Measurements from ENCODE around the gene VPS54. TPM values are rescaled to one million over a fixed set of nuclear protein-coding genes. Genes with fewer than 3 reads are reported as not detected.
A peak's percentile ranks its signal among the peaks of the same experiment; 100 is the strongest.

The VPS54 gene
- total RNA-seq, result 22.3 TPM

- H3K9me3 ChIP-seq, result no peaks in the 10 kb centered on the region
- peaks cover 55% of the 10 kb centered on the region for H3K4me1 ChIP-seq
- H3K27me3 ChIP-seq, result no peaks in the 10 kb centered on the region
- H3K27ac ChIP-seq, result peak within 1 kb of the TSS; percentile 98
- no peaks in the 10 kb centered on the region for H3K36me3 ChIP-seq
- peak in 1 of 2 donors; percentile 90 for DNase-seq (ENCODE audit: extremely low spot score in 2 of 2)
- intact Hi-C loops (cut with DNase I), result no loop called here
- H3K4me3 ChIP-seq, result peak within 1 kb of the TSS; percentile 76 to 97
- TF ChIP-seq POLR2A (IDR thresholded peaks at IDR 0.05), result peak in 1 of 2 donors; percentile 60
- TF ChIP-seq POLR2AphosphoS5 (IDR thresholded peaks at IDR 0.05; ENCODE audit: insufficient read depth in 1 of 2, low read depth in 1 of 2), result peak in 1 of 2 donors; percentile 47
- TF ChIP-seq, protein P1, sequence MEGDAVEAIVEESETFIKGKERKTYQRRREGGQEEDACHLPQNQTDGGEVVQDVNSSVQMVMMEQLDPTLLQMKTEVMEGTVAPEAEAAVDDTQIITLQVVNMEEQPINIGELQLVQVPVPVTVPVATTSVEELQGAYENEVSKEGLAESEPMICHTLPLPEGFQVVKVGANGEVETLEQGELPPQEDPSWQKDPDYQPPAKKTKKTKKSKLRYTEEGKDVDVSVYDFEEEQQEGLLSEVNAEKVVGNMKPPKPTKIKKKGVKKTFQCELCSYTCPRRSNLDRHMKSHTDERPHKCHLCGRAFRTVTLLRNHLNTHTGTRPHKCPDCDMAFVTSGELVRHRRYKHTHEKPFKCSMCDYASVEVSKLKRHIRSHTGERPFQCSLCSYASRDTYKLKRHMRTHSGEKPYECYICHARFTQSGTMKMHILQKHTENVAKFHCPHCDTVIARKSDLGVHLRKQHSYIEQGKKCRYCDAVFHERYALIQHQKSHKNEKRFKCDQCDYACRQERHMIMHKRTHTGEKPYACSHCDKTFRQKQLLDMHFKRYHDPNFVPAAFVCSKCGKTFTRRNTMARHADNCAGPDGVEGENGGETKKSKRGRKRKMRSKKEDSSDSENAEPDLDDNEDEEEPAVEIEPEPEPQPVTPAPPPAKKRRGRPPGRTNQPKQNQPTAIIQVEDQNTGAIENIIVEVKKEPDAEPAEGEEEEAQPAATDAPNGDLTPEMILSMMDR (IDR thresholded peaks at IDR 0.05), result no peak
Measured at GRCh38 chr2:64019083-64019974, at the start of gene VPS54. VPS54 (minus strand) TSS chr2:64019428; CDS start chr2:63983999, 35,429 bp downstream.

GRCh38 chr2:64067326-64067725 is 48.1 kb upstream of the VPS54 start:
- DNase-seq (ENCODE audit: extremely low spot score in 2 of 2), result no peak
- H3K36me3 ChIP-seq, result no peaks in the 10 kb centered on the region
- intact Hi-C loops (cut with DNase I), result no loop called here

DNA sequence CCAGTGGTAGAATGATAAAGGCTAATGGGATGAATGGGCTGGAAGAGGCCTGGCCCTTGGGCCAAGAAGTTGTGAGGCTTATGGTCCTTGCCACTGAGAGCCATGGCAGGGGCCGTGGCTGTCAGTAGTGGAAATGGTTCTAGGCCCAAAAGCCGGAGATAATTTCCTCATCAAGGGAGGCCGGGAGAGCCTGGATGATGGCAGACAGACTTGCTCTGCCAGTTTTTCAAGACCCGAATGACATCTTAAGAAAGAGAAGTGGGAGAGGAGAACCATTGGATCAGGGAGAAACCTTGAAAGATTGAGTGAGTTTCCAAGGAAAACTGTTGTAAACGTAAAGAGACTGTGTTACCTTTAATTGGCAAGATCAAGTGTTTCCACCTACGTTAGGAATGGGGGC is 46.3 kb upstream of the VPS54 start:
- DNase-seq (ENCODE audit: extremely low spot score in 2 of 2), result no peak
- Histone ChIP-seq H3K27ac (no peak overlapping the region), H3K36me3 (no peaks in the 10 kb centered on the region), H3K4me3 (no peak overlapping the region), H3K27me3 (no peaks in the 10 kb centered on the region), H3K9me3 (no peaks in the 10 kb centered on the region), H3K4me1 (no peaks in the 10 kb centered on the region)
- TF ChIP-seq, protein P1 (IDR thresholded peaks at IDR 0.05), result no peak
- TF ChIP-seq POLR2A (IDR thresholded peaks at IDR 0.05) (no peak), POLR2AphosphoS5 (IDR thresholded peaks at IDR 0.05; ENCODE audit: insufficient read depth in 1 of 2, low read depth in 1 of 2) (no peak)
- intact Hi-C loops (cut with DNase I), result no loop called here

More at GRCh38 chr2:64067326-64067725, 48.1 kb upstream of the VPS54 start:
- Histone ChIP-seq H3K27ac (no peak overlapping the region), H3K27me3 (no peaks in the 10 kb centered on the region), H3K9me3 (no peaks in the 10 kb centered on the region), H3K4me3 (no peak overlapping the region), H3K4me1 (no peaks in the 10 kb centered on the region)
- TF ChIP-seq POLR2A (IDR thresholded peaks at IDR 0.05) (no peak), POLR2AphosphoS5 (IDR thresholded peaks at IDR 0.05; ENCODE audit: insufficient read depth in 1 of 2, low read depth in 1 of 2) (no peak)
- TF ChIP-seq, protein P1 (IDR thresholded peaks at IDR 0.05), result no peak

DNA sequence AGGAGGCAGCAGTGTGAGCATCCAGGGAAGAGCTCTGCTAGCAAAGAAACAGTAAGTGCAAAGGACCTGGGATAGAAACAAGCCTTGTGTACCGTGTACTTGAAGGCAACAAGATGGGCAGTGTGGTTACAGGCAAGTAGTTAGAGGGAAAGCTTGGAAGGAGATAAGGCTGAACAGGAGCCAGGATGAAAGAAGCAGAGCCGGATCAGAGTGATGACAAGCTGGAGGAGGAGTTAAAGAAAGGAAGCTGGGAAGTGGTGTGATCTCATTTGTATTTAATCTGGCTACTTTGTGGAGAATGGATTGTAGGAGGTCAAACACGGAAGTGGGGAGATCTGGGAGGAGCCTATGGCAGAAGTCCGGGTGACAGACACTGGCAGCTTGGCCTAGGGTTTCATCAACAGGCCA is 44.7 kb upstream of the VPS54 start:
- Histone ChIP-seq H3K4me3 (no peak overlapping the region), H3K27me3 (no peaks in the 10 kb centered on the region), H3K27ac (peak overlapping the region; percentile 8), H3K36me3 (no peaks in the 10 kb centered on the region), H3K4me1 (no peaks in the 10 kb centered on the region), H3K9me3 (no peaks in the 10 kb centered on the region)
- intact Hi-C loops (cut with DNase I), result no loop called here
- no peak for DNase-seq (ENCODE audit: extremely low spot score in 2 of 2)
- TF ChIP-seq POLR2AphosphoS5 (IDR thresholded peaks at IDR 0.05; ENCODE audit: insufficient read depth in 1 of 2, low read depth in 1 of 2) (no peak), POLR2A (IDR thresholded peaks at IDR 0.05) (no peak)
- TF ChIP-seq, protein P1 (IDR thresholded peaks at IDR 0.05), result no peak

DNA sequence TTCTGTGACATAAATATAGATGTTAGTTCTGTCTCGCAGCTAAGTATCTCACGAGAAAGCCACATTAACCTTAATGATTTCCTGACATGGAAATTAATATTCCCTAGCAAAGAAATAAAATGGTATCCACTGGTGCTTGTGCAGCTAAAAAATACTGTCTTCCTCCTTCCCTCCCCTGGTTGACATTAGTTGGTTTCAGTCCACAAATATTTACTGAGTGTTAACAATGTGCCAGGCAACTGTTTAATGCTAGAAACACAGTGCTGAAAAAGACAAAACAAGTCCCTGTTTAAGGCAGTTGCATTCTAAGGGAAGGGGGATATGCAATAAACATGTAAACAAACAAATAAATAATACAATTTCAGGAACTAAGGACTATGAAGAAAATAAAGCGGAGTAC is 44.2 kb upstream of the VPS54 start:
- H3K4me1 ChIP-seq, result no peaks in the 10 kb centered on the region
- intact Hi-C loops (cut with DNase I), result no loop called here
- no peaks in the 10 kb centered on the region for H3K36me3 ChIP-seq
- peak overlapping the region; percentile 8 for H3K27ac ChIP-seq
- TF ChIP-seq, protein P1 (IDR thresholded peaks at IDR 0.05), result no peak
- TF ChIP-seq POLR2A (IDR thresholded peaks at IDR 0.05) (no peak), POLR2AphosphoS5 (IDR thresholded peaks at IDR 0.05; ENCODE audit: insufficient read depth in 1 of 2, low read depth in 1 of 2) (no peak)
- DNase-seq (ENCODE audit: extremely low spot score in 2 of 2), result no peak
- no peaks in the 10 kb centered on the region for H3K27me3 ChIP-seq
- no peaks in the 10 kb centered on the region for H3K9me3 ChIP-seq
- no peak overlapping the region for H3K4me3 ChIP-seq

Data from vagina (tissue), 2 donors.